ENCODE data around the gene THRA. TPM values are rescaled to one million over a fixed set of nuclear protein-coding genes. Genes with fewer than 3 reads are reported as not detected.

Gene THRA
- total and polyA plus RNA-seq, 2 donors (not counting 3 experiments of a cell fraction or from before 2014, with no cell fraction given), result 17.4 to 29.6 TPM

GRCh38 chr17:40075942-40076498 is 13.3 kb downstream of the THRA start:
- Histone ChIP-seq H3K27me3 (ENCODE audit: control insufficient read depth in 2 of 2, insufficient read depth in 2 of 2, low read length in 2 of 2) (no peaks in the 10 kb centered on the region), H3K4me1 (ENCODE audit: control insufficient read depth, extremely low read depth, insufficient read depth, low read length) (peaks cover 13% of the 10 kb centered on the region), H3K4me3 (replicated peaks in 1 of 3; ENCODE audit: insufficient read depth in 1 of 3, low read depth in 1 of 3, low read length in 3 of 3) (no peak overlapping the region), H3K4me2 (ENCODE audit: insufficient read depth, low read length) (no peak overlapping the region), H3K79me2 (ENCODE audit: control insufficient read depth, insufficient read depth, low read length) (no peaks in the 10 kb centered on the region), H3K9me1 (replicated peaks; ENCODE audit: control insufficient read depth, extremely low read depth, insufficient read depth, low read length) (no peaks in the 10 kb centered on the region), H3K27ac (ENCODE audit: insufficient read depth, low read depth, low read length) (no peak overlapping the region), H3K36me3 (ENCODE audit: control insufficient read depth in 2 of 2, extremely low read depth in 1 of 2, insufficient read depth in 2 of 2, low read length in 2 of 2) (peaks cover 0 to 10% of the 10 kb centered on the region in 2 experiments), H3K9me3 (replicated peaks; ENCODE audit: control insufficient read depth, insufficient read depth, low read length) (no peaks in the 10 kb centered on the region), H4K20me1 (replicated peaks; ENCODE audit: control insufficient read depth, extremely low read depth, insufficient read depth, low read length) (no peaks in the 10 kb centered on the region), H3K9ac (replicated peaks; ENCODE audit: extremely low read depth, insufficient read depth, low read length) (no peak overlapping the region), H2AFZ (ENCODE audit: low read depth, low read length) (no peak overlapping the region)
- TF ChIP-seq POLR2AphosphoS5 (IDR thresholded peaks at IDR 0.05; ENCODE audit: insufficient read depth, low read depth, low read length) (no peak), FOS (IDR thresholded peaks at IDR 0.05; ENCODE audit: borderline replicate concordance, insufficient read depth, low read length) (no peak), GATA2 (IDR thresholded peaks at IDR 0.05; ENCODE audit: insufficient read depth, insufficient read length, low read depth, low read length) (no peak), CTCF (IDR thresholded peaks at IDR 0.05; ENCODE audit: extremely low read depth in 1 of 2, insufficient read depth in 1 of 2, low read depth in 1 of 2, low read length in 2 of 2) (no peak), MYC (IDR thresholded peaks at IDR 0.05; ENCODE audit: low read depth, low read length) (no peak), JUN (IDR thresholded peaks at IDR 0.05; ENCODE audit: borderline replicate concordance, insufficient read depth, insufficient read length, low read depth) (no peak), POLR2A (IDR thresholded peaks at IDR 0.05; ENCODE audit: low read depth, low read length) (no peak), MAX (IDR thresholded peaks at IDR 0.05; ENCODE audit: insufficient read depth, insufficient read length) (no peak), EZH2 (IDR thresholded peaks at IDR 0.05; ENCODE audit: borderline replicate concordance, low read depth, low read length, severe bottlenecking) (no peak)
- no TSS peak for BruUV-seq (replicated peaks)
- dilution Hi-C loops (cut with MboI; ENCODE audit: extremely low pct_ligation_motif_present, low sequenced_read_pairs), result no loop called here
- FAIRE-seq (no peak), DNase-seq (ENCODE audit: low read depth, low spot score) (no peak)
- ChIA-PET POLR2A (no interaction called here), CTCF (interaction anchor here (0.6 to 6.8 kb wide), 29 partner anchors 9 to 1319 kb away, joined by 3 to 62 read pairs (median 9); partner anchors contain the start of genes CSF3, MED24, MSL1 and NR1D1)
- intact Hi-C loops (cut with micrococcal nuclease), result loop anchor here (1.0 kb wide), 2 partner anchors 35 to 63 kb away; no protein-coding TSS in a partner anchor

All from endothelial cell of umbilical vein (primary cell).